Measurements from ENCODE around the gene SLC35F4. TPM values are rescaled to one million over a fixed set of nuclear protein-coding genes. Genes with fewer than 3 reads are reported as not detected.

SLC35F4 gene
- total and polyA plus RNA-seq, 2 donors (not counting 3 experiments of a cell fraction or from before 2014, with no cell fraction given) = not detected

DNA sequence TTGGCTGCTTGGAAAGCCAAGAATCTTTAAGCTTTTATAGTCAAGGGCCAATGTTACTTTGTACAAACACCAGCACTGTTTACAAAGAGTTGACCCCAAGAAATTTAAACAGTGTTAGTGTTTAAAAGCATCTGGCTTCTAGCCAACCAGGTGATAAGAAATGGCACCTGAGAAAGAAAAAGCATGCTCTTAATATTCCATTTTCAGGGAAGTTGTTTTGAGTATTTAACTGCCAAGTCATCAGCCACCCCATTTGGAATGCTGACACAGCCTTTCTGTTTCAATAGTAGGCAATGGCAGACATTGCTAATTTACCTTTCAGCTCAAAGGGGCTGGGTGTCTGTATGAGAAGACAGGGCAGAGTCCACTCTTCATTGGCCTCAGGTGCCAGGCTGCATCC, 3.7 kb upstream of the SLC35F4 start:
- FAIRE-seq (no peak), DNase-seq (ENCODE audit: low read depth, low spot score) (no peak)
- peaks cover 9 to 15% of the 10 kb centered on the region in 2 experiments for H3K27me3 ChIP-seq (ENCODE audit: control insufficient read depth in 2 of 2, insufficient read depth in 2 of 2, low read length in 2 of 2)
- TF ChIP-seq MYC (IDR thresholded peaks at IDR 0.05; ENCODE audit: low read depth, low read length) (no peak), POLR2A (IDR thresholded peaks at IDR 0.05; ENCODE audit: low read depth, low read length) (no peak), GATA2 (IDR thresholded peaks at IDR 0.05; ENCODE audit: insufficient read depth, insufficient read length, low read depth, low read length) (no peak), JUN (IDR thresholded peaks at IDR 0.05; ENCODE audit: borderline replicate concordance, insufficient read depth, insufficient read length, low read depth) (no peak)
- TF ChIP-seq, protein P1, sequence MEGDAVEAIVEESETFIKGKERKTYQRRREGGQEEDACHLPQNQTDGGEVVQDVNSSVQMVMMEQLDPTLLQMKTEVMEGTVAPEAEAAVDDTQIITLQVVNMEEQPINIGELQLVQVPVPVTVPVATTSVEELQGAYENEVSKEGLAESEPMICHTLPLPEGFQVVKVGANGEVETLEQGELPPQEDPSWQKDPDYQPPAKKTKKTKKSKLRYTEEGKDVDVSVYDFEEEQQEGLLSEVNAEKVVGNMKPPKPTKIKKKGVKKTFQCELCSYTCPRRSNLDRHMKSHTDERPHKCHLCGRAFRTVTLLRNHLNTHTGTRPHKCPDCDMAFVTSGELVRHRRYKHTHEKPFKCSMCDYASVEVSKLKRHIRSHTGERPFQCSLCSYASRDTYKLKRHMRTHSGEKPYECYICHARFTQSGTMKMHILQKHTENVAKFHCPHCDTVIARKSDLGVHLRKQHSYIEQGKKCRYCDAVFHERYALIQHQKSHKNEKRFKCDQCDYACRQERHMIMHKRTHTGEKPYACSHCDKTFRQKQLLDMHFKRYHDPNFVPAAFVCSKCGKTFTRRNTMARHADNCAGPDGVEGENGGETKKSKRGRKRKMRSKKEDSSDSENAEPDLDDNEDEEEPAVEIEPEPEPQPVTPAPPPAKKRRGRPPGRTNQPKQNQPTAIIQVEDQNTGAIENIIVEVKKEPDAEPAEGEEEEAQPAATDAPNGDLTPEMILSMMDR (IDR thresholded peaks at IDR 0.05; ENCODE audit: extremely low read depth in 1 of 2, insufficient read depth in 1 of 2, low read depth in 1 of 2, low read length in 2 of 2) = no peak
- no peak overlapping the region for H2AFZ ChIP-seq (ENCODE audit: low read depth, low read length)
- ChIA-PET POLR2A (no interaction called here), CTCF (interaction anchor here (5.6 kb wide), 1 partner anchor 177 kb away, joined by 97 read pairs; no protein-coding TSS in a partner anchor)
- no peak overlapping the region for H3K4me3 ChIP-seq (replicated peaks in 1 of 3; ENCODE audit: insufficient read depth in 1 of 3, low read depth in 1 of 3, low read length in 3 of 3)
- no peaks in the 10 kb centered on the region for H3K9me1 ChIP-seq (replicated peaks; ENCODE audit: control insufficient read depth, extremely low read depth, insufficient read depth, low read length)
- H3K4me1 ChIP-seq (ENCODE audit: control insufficient read depth, extremely low read depth, insufficient read depth, low read length) = no peaks in the 10 kb centered on the region
- no peak overlapping the region for H3K27ac ChIP-seq (ENCODE audit: insufficient read depth, low read depth, low read length)
- dilution Hi-C loops (cut with MboI; ENCODE audit: extremely low pct_ligation_motif_present, low sequenced_read_pairs) (no loop called here), intact Hi-C loops (cut with micrococcal nuclease) (loop anchor here (5.0 kb wide), 2 partner anchors 337 to 1377 kb away; no protein-coding TSS in a partner anchor)
- H3K9me3 ChIP-seq (replicated peaks; ENCODE audit: control insufficient read depth, insufficient read depth, low read length) = no peaks in the 10 kb centered on the region
- BruUV-seq (replicated peaks) = no TSS peak
- H3K79me2 ChIP-seq (ENCODE audit: control insufficient read depth, insufficient read depth, low read length) = no peaks in the 10 kb centered on the region
- no peaks in the 10 kb centered on the region for H4K20me1 ChIP-seq (replicated peaks; ENCODE audit: control insufficient read depth, extremely low read depth, insufficient read depth, low read length)
- no peak overlapping the region for H3K4me2 ChIP-seq (ENCODE audit: insufficient read depth, low read length)
- no peak overlapping the region for H3K9ac ChIP-seq (replicated peaks; ENCODE audit: extremely low read depth, insufficient read depth, low read length)
- H3K36me3 ChIP-seq (ENCODE audit: control insufficient read depth in 2 of 2, extremely low read depth in 1 of 2, insufficient read depth in 2 of 2, low read length in 2 of 2) = no peaks in the 10 kb centered on the region

DNA sequence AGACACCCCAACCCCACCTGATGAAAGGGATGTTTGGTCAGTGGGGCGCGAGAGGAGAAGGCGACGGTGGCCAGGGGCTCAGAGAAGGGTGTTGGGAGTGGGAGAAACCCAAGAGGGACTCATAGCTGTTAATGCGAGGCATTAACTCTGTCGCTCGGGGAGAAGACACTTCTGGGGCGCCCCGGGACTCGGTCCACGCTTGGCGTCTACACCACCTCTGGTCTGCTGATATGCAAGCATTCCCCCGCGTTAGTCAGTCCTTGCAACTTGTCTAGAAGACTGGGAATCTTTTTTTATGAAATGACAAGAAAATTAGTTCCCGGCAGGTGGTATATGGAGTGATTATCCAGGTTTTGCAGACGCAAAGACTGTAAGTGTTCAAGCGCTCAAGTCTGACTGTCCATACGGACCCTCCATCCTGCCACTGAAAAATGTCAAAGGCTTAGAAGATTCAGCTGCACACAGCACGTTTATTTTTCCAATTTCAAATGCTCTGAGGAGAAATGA, 360 bp upstream of the SLC35F4 start:
- Histone ChIP-seq H3K36me3 (ENCODE audit: control insufficient read depth in 2 of 2, extremely low read depth in 1 of 2, insufficient read depth in 2 of 2, low read length in 2 of 2) (no peaks in the 10 kb centered on the region), H3K9me1 (replicated peaks; ENCODE audit: control insufficient read depth, extremely low read depth, insufficient read depth, low read length) (no peaks in the 10 kb centered on the region), H3K4me1 (ENCODE audit: control insufficient read depth, extremely low read depth, insufficient read depth, low read length) (no peaks in the 10 kb centered on the region), H2AFZ (ENCODE audit: low read depth, low read length) (no peak overlapping the region), H3K4me2 (ENCODE audit: insufficient read depth, low read length) (no peak overlapping the region), H4K20me1 (replicated peaks; ENCODE audit: control insufficient read depth, extremely low read depth, insufficient read depth, low read length) (no peaks in the 10 kb centered on the region), H3K9me3 (replicated peaks; ENCODE audit: control insufficient read depth, insufficient read depth, low read length) (no peaks in the 10 kb centered on the region), H3K4me3 (replicated peaks in 1 of 3; ENCODE audit: insufficient read depth in 1 of 3, low read depth in 1 of 3, low read length in 3 of 3) (no peak overlapping the region), H3K9ac (replicated peaks; ENCODE audit: extremely low read depth, insufficient read depth, low read length) (no peak overlapping the region), H3K27ac (ENCODE audit: insufficient read depth, low read depth, low read length) (no peak overlapping the region), H3K79me2 (ENCODE audit: control insufficient read depth, insufficient read depth, low read length) (no peaks in the 10 kb centered on the region), H3K27me3 (ENCODE audit: control insufficient read depth in 2 of 2, insufficient read depth in 2 of 2, low read length in 2 of 2) (peaks cover 14 to 28% of the 10 kb centered on the region in 2 experiments)
- no TSS peak for BruUV-seq (replicated peaks)
- no peak for DNase-seq (ENCODE audit: low read depth, low spot score)
- dilution Hi-C loops (cut with MboI; ENCODE audit: extremely low pct_ligation_motif_present, low sequenced_read_pairs) = no loop called here
- intact Hi-C loops (cut with micrococcal nuclease) = no loop called here
- FAIRE-seq = no peak
- TF ChIP-seq JUN (IDR thresholded peaks at IDR 0.05; ENCODE audit: borderline replicate concordance, insufficient read depth, insufficient read length, low read depth) = no peak
- TF ChIP-seq GATA2 (IDR thresholded peaks at IDR 0.05; ENCODE audit: insufficient read depth, insufficient read length, low read depth, low read length) = no peak
- TF ChIP-seq, protein P1 (IDR thresholded peaks at IDR 0.05; ENCODE audit: extremely low read depth in 1 of 2, insufficient read depth in 1 of 2, low read depth in 1 of 2, low read length in 2 of 2) = no peak
- no peak for TF ChIP-seq MYC (IDR thresholded peaks at IDR 0.05; ENCODE audit: low read depth, low read length)
- TF ChIP-seq POLR2AphosphoS5 (IDR thresholded peaks at IDR 0.05; ENCODE audit: insufficient read depth, low read depth, low read length) = no peak
- no peak for TF ChIP-seq FOS (IDR thresholded peaks at IDR 0.05; ENCODE audit: borderline replicate concordance, insufficient read depth, low read length)
- TF ChIP-seq EZH2 (IDR thresholded peaks at IDR 0.05; ENCODE audit: borderline replicate concordance, low read depth, low read length, severe bottlenecking) = no peak
- TF ChIP-seq, protein P2, sequence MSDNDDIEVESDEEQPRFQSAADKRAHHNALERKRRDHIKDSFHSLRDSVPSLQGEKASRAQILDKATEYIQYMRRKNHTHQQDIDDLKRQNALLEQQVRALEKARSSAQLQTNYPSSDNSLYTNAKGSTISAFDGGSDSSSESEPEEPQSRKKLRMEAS (IDR thresholded peaks at IDR 0.05; ENCODE audit: insufficient read depth, insufficient read length) = no peak
- TF ChIP-seq POLR2A (IDR thresholded peaks at IDR 0.05; ENCODE audit: low read depth, low read length) = no peak
- ChIA-PET CTCF (no interaction called here), POLR2A (no interaction called here)

All from endothelial cell of umbilical vein (primary cell).